Measurements from ENCODE around the gene OR2V2. TPM values are rescaled to one million over a fixed set of nuclear protein-coding genes. Genes with fewer than 3 reads are reported as not detected.

OR2V2 gene
- total and polyA plus RNA-seq, 4 donors: not detected

DNA sequence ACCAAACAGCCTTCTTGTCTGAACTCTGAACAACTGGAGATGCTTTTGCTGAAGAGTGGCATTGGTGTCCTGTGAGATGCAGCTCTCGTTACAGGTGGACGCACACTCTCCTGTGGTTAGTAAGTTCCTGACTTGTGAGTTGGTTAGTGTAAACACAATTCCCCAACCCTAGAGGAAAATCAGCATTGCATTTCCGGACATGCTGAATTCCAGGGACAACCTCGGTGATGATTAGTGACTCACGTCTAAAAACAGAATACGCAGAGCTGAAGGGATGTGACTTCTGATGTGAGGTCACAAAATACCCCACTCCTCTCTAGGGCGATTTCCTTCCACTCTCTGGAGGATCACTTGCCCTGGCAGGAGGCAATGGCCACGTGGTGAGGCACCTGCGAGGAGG is 5.0 kb downstream of the OR2V2 start:
- H3K27me3 ChIP-seq (ENCODE audit: control insufficient read depth in 3 of 3, insufficient read depth in 3 of 3, low read length in 2 of 3): peaks cover 0 to 11% (median 0%) of the 10 kb centered on the region in 3 donors
- 79% methylated on average over 9 of the region's 9 CpGs for WGBS, 2 donors
- no peaks in the 10 kb centered on the region for H3K36me3 ChIP-seq (ENCODE audit: control insufficient read depth in 4 of 4, insufficient read depth in 4 of 4, low read length in 4 of 4)

DNA sequence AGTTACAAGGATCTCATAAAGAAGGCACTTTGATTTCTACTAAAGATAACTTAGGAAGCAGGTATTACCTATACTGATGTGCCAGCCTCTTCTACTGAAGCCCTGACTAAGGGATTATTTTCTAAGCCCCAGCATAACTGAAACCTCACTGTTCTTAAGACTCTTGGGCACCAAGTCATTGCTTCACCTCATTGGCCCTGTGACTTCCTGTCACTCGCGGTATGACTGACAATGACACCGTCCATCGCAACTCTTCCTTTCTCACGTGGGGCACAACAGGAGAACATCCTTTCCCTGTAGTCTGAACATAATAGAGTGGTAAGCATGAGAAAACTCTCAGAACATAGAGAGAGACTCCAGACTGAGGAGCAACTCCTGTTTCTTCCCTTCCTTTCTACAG is 6.4 kb downstream of the OR2V2 start:
- WGBS, 2 donors: 31 to 53% methylated on average over 5 of the region's 5 CpGs

More for the DNA sequence above, 5.0 kb downstream of the OR2V2 start:
- Histone ChIP-seq H3K9me3 (ENCODE audit: control insufficient read depth in 4 of 4, insufficient read depth in 3 of 4, low read length in 3 of 4) (no peaks in the 10 kb centered on the region), H3K9ac (ENCODE audit: insufficient read depth in 1 of 2, low read length in 2 of 2) (no peak overlapping the region), H3K27ac (ENCODE audit: low read depth in 1 of 2, low read length in 1 of 2) (no peak overlapping the region), H3K4me1 (ENCODE audit: control insufficient read depth in 5 of 5, insufficient read depth in 5 of 5, low read length in 5 of 5) (no peaks in the 10 kb centered on the region), H3K4me3 (no peak overlapping the region)
- DNase-seq (no peak), ATAC-seq (ENCODE audit: insufficient read depth, low FRiP score) (no peak)
- TF ChIP-seq, protein P1, sequence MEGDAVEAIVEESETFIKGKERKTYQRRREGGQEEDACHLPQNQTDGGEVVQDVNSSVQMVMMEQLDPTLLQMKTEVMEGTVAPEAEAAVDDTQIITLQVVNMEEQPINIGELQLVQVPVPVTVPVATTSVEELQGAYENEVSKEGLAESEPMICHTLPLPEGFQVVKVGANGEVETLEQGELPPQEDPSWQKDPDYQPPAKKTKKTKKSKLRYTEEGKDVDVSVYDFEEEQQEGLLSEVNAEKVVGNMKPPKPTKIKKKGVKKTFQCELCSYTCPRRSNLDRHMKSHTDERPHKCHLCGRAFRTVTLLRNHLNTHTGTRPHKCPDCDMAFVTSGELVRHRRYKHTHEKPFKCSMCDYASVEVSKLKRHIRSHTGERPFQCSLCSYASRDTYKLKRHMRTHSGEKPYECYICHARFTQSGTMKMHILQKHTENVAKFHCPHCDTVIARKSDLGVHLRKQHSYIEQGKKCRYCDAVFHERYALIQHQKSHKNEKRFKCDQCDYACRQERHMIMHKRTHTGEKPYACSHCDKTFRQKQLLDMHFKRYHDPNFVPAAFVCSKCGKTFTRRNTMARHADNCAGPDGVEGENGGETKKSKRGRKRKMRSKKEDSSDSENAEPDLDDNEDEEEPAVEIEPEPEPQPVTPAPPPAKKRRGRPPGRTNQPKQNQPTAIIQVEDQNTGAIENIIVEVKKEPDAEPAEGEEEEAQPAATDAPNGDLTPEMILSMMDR (IDR thresholded peaks at IDR 0.05; ENCODE audit: control extremely low read depth, extremely low read depth): no peak

DNA sequence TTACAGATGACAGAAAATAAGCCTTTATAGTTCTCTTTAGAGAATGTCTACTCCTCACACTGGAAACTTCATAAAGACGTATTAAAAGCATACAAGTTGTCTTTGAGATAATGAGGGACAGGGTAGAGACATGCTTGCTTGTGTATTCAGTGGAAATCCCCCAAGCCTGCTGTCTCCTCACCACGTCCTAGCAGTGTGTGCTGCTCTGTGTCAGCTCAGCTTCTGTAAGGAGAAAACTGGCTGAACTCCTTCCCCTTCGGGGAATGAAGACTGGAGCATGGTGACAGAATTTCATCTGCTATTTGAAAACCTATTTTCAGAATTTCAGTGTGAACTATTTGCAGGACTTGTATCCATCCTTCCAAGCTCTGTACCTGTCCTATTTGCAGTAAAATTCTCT is 9.4 kb downstream of the OR2V2 start:
- Histone ChIP-seq H3K4me1 (ENCODE audit: control insufficient read depth in 5 of 5, insufficient read depth in 5 of 5, low read length in 5 of 5) (peaks cover 0 to 3% (median 0%) of the 10 kb centered on the region in 5 donors), H3K4me3 (no peak overlapping the region), H3K9ac (ENCODE audit: insufficient read depth in 1 of 2, low read length in 2 of 2) (no peak overlapping the region), H3K27me3 (ENCODE audit: control insufficient read depth in 3 of 3, insufficient read depth in 3 of 3, low read length in 2 of 3) (peaks cover 0 to 15% (median 0%) of the 10 kb centered on the region in 3 donors), H3K36me3 (ENCODE audit: control insufficient read depth in 4 of 4, insufficient read depth in 4 of 4, low read length in 4 of 4) (no peaks in the 10 kb centered on the region), H3K9me3 (ENCODE audit: control insufficient read depth in 4 of 4, insufficient read depth in 3 of 4, low read length in 3 of 4) (no peaks in the 10 kb centered on the region), H3K27ac (ENCODE audit: low read depth in 1 of 2, low read length in 1 of 2) (no peak overlapping the region)
- DNase-seq (no peak), ATAC-seq (ENCODE audit: insufficient read depth, low FRiP score) (no peak)
- TF ChIP-seq, protein P1 (IDR thresholded peaks at IDR 0.05; ENCODE audit: control extremely low read depth, extremely low read depth): no peak
- WGBS, 2 donors: 56 to 67% methylated on average over 3 of the region's 3 CpGs

More for the DNA sequence above, 6.4 kb downstream of the OR2V2 start:
- Histone ChIP-seq H3K4me3 (no peak overlapping the region), H3K36me3 (ENCODE audit: control insufficient read depth in 4 of 4, insufficient read depth in 4 of 4, low read length in 4 of 4) (no peaks in the 10 kb centered on the region), H3K9me3 (ENCODE audit: control insufficient read depth in 4 of 4, insufficient read depth in 3 of 4, low read length in 3 of 4) (no peaks in the 10 kb centered on the region), H3K27ac (ENCODE audit: low read depth in 1 of 2, low read length in 1 of 2) (no peak overlapping the region), H3K4me1 (ENCODE audit: control insufficient read depth in 5 of 5, insufficient read depth in 5 of 5, low read length in 5 of 5) (no peaks in the 10 kb centered on the region), H3K27me3 (ENCODE audit: control insufficient read depth in 3 of 3, insufficient read depth in 3 of 3, low read length in 2 of 3) (peaks cover 0 to 15% (median 0%) of the 10 kb centered on the region in 3 donors), H3K9ac (ENCODE audit: insufficient read depth in 1 of 2, low read length in 2 of 2) (no peak overlapping the region)
- TF ChIP-seq, protein P1 (IDR thresholded peaks at IDR 0.05; ENCODE audit: control extremely low read depth, extremely low read depth): no peak
- no peak for DNase-seq
- no peak for ATAC-seq (ENCODE audit: insufficient read depth, low FRiP score)

DNA sequence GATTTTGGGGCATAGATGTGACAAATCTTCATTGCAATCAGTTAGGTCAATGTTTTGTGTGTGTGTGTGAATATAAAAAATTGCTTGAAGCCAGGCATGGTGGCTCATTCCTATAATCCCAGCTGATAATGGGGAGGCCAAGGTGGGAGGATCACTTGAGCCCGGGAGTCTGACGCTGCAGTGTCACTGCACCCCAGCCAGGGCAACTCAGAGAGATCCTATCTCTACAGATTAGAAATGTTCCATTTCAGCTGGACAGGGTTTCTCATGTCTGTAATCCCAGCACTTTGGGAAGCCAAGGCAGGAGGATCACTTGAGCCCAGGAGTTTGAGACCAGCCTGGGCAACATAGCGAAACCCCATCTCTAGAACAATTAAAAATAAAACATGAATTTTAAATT is 11.5 kb downstream of the OR2V2 start:
- Histone ChIP-seq H3K4me1 (ENCODE audit: control insufficient read depth in 5 of 5, insufficient read depth in 5 of 5, low read length in 5 of 5) (peaks cover 0 to 3% (median 0%) of the 10 kb centered on the region in 5 donors), H3K4me3 (no peak overlapping the region), H3K9me3 (ENCODE audit: control insufficient read depth in 4 of 4, insufficient read depth in 3 of 4, low read length in 3 of 4) (no peaks in the 10 kb centered on the region), H3K36me3 (ENCODE audit: control insufficient read depth in 4 of 4, insufficient read depth in 4 of 4, low read length in 4 of 4) (no peaks in the 10 kb centered on the region), H3K27me3 (ENCODE audit: control insufficient read depth in 3 of 3, insufficient read depth in 3 of 3, low read length in 2 of 3) (peaks cover 0 to 21% (median 2%) of the 10 kb centered on the region in 3 donors), H3K27ac (ENCODE audit: low read depth in 1 of 2, low read length in 1 of 2) (no peak overlapping the region), H3K9ac (ENCODE audit: insufficient read depth in 1 of 2, low read length in 2 of 2) (no peak overlapping the region)
- 93 to 96% methylated on average over 3 of the region's 3 CpGs for WGBS, 2 donors
- ATAC-seq (ENCODE audit: insufficient read depth, low FRiP score) (no peak), DNase-seq (no peak)
- TF ChIP-seq, protein P1 (IDR thresholded peaks at IDR 0.05; ENCODE audit: control extremely low read depth, extremely low read depth): no peak

All from lung (tissue), 12 donors.